OCI-LY7 (cell line): Measurements from ENCODE around the gene PCBD2. TPM values are rescaled to one million over a fixed set of nuclear protein-coding genes. Genes with fewer than 3 reads are reported as not detected.

Experiments
- BruUV-seq: library from RNA; stranded (reverse); fragments of 400-500 nt; replicated peaks from 2 replicates; lab custom pipeline; 2021; lab: Mats Ljungman, UMichigan
- CTCF ChIA-PET: fragments of 300-600 bp; sonication (Branson Sonifier 250); formaldehyde crosslinking; loops from one replicate; lab custom pipeline; 2022; ENCODE audit warnings: antibody characterized with exemption; ENCODE audit not compliant: unreplicated experiment; lab: Charles Lee
- POLR2A ChIA-PET: fragments of 300-600 bp; sonication (Branson Sonifier 250); formaldehyde crosslinking; loops from one replicate; lab custom pipeline; 2022; ENCODE audit warnings: antibody characterized with exemption; lab: Charles Lee
- DNase-seq: peaks from one replicate; pipeline ENCODE4 v3.0.0-alpha.2; 2015; ENCODE audit warnings: low spot score
- H2AFZ ChIP-seq: fragments of 200-600 bp; sonication (generic), shearing (Covaris generic); 2 replicates; pipeline ENCODE4 v1.6.1; 2014; ENCODE audit warnings: mild to moderate bottlenecking, antibody characterized with exemption, low read length, moderate library complexity
- H3K27ac ChIP-seq: fragments of 200-600 bp; sonication (generic); 2 replicates; pipeline ENCODE4 v1.5.1; 2014; ENCODE audit warnings: mixed run types, low read depth, mild to moderate bottlenecking, moderate library complexity, low read length, inconsistent platforms; ENCODE audit not compliant: poor library complexity, severe bottlenecking
- H3K36me3 ChIP-seq: fragments of 200-600 bp; sonication (generic); 2 replicates; pipeline ENCODE4 v1.6.1; 2014; ENCODE audit warnings: mild to moderate bottlenecking, antibody characterized with exemption, low read length, moderate library complexity, mixed read lengths; ENCODE audit not compliant: insufficient read depth
- H3K4me1 ChIP-seq: fragments of 200-600 bp; sonication (generic); 2 replicates; pipeline ENCODE4 v1.5.1; 2014; ENCODE audit warnings: mild to moderate bottlenecking, low read length; ENCODE audit not compliant: insufficient read depth, poor library complexity, severe bottlenecking
- H3K4me2 ChIP-seq: fragments of 200-600 bp; sonication (generic); 2 replicates; pipeline ENCODE4 v1.6.1; 2014; ENCODE audit warnings: mild to moderate bottlenecking, low read length
- H3K4me3 ChIP-seq: fragments of 200-600 bp; sonication (generic); 2 replicates; pipeline ENCODE4 v1.5.1; 2014; ENCODE audit warnings: mild to moderate bottlenecking, low read depth, low read length; ENCODE audit not compliant: poor library complexity, severe bottlenecking
- H3K79me2 ChIP-seq: fragments of 200-600 bp; sonication (generic); 2 replicates; pipeline ENCODE4 v1.6.1; 2016; ENCODE audit warnings: low read depth, mild to moderate bottlenecking, low read length, moderate library complexity, mixed read lengths; ENCODE audit not compliant: insufficient read depth
- H3K9me2 ChIP-seq: fragments of 200-600 bp; sonication (generic); 2 replicates; pipeline ENCODE4 v1.6.1; 2016; ENCODE audit warnings: mild to moderate bottlenecking, low read length, mixed read lengths; ENCODE audit not compliant: insufficient read depth
- H3K9me3 ChIP-seq: fragments of 200-600 bp; sonication (generic); 2 replicates; pipeline ENCODE4 v1.6.1; 2014; ENCODE audit warnings: mild to moderate bottlenecking, mixed run types, low read length, mixed read lengths
- H4K20me1 ChIP-seq: fragments of 200-600 bp; sonication (generic); 2 replicates; pipeline ENCODE4 v1.6.1; 2014; ENCODE audit warnings: mild to moderate bottlenecking, antibody characterized with exemption, low read length, moderate library complexity, mixed read lengths; ENCODE audit not compliant: insufficient read depth
- EZH2phosphoT487 ChIP-seq: fragments of 200-600 bp; sonication (generic); IDR thresholded peaks from 2 replicates; pipeline ENCODE4 v1.6.1; 2018; ENCODE audit warnings: low read depth, borderline replicate concordance, mild to moderate bottlenecking, mixed run types, antibody characterized with exemption, low read length, moderate library complexity, mixed read lengths
- intact Hi-C: fragments of 100-400 bp; cut with micrococcal nuclease; formaldehyde crosslinking; loops from one replicate; pipeline ENCODE4 v1.10.0; 2022; ENCODE audit not compliant: unreplicated experiment
- total RNA-seq, 2 experiments: library from RNA; depleted of rRNA in 1 of 2; stranded (reverse); fragments of >200 nt in 1 of 2; shearing (Covaris generic) in 1 of 2; gene quantifications; 2 replicates each; pipeline ENCODE4 v1.2.3, GENCODE V29; 2014 to 2022
- TF ChIP-seq, protein P1 (sequence below): fragments of 200-600 bp; sonication (generic); conservative IDR thresholded peaks from 2 replicates; pipeline ENCODE4 v1.5.1; 2014; ENCODE audit warnings: mild to moderate bottlenecking, antibody characterized with exemption, low read length, moderate library complexity, mixed read lengths

Gene PCBD2
- total RNA-seq, 2 experiments from 2014 or later, result 12.2 to 34.3 TPM

- H3K4me1 ChIP-seq, result no peaks in the 10 kb centered on the region
- POLR2A ChIA-PET, result interaction anchor here (1.3 kb wide), 1 partner anchor 9 kb away, joined by 4 read pairs; no protein-coding TSS in a partner anchor
- no peaks in the 10 kb centered on the region for H3K9me2 ChIP-seq
- no peak overlapping the region for H2AFZ ChIP-seq
- BruUV-seq, result no TSS peak
- CTCF ChIA-PET, result no interaction called here
- no peaks in the 10 kb centered on the region for H3K9me3 ChIP-seq
- no peaks in the 10 kb centered on the region for H3K79me2 ChIP-seq
- no peaks in the 10 kb centered on the region for H3K36me3 ChIP-seq
- no peaks in the 10 kb centered on the region for H4K20me1 ChIP-seq
- no peak for TF ChIP-seq EZH2phosphoT487
- TF ChIP-seq, protein P1, sequence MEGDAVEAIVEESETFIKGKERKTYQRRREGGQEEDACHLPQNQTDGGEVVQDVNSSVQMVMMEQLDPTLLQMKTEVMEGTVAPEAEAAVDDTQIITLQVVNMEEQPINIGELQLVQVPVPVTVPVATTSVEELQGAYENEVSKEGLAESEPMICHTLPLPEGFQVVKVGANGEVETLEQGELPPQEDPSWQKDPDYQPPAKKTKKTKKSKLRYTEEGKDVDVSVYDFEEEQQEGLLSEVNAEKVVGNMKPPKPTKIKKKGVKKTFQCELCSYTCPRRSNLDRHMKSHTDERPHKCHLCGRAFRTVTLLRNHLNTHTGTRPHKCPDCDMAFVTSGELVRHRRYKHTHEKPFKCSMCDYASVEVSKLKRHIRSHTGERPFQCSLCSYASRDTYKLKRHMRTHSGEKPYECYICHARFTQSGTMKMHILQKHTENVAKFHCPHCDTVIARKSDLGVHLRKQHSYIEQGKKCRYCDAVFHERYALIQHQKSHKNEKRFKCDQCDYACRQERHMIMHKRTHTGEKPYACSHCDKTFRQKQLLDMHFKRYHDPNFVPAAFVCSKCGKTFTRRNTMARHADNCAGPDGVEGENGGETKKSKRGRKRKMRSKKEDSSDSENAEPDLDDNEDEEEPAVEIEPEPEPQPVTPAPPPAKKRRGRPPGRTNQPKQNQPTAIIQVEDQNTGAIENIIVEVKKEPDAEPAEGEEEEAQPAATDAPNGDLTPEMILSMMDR, result no peak
- no peak for DNase-seq
- intact Hi-C loops, result no loop called here
- no peak overlapping the region for H3K4me2 ChIP-seq
- no peak overlapping the region for H3K27ac ChIP-seq
- no peak overlapping the region for H3K4me3 ChIP-seq
Observed at GRCh38 chr5:135005076-135005475, 100.1 kb downstream of the PCBD2 start.

DNA sequence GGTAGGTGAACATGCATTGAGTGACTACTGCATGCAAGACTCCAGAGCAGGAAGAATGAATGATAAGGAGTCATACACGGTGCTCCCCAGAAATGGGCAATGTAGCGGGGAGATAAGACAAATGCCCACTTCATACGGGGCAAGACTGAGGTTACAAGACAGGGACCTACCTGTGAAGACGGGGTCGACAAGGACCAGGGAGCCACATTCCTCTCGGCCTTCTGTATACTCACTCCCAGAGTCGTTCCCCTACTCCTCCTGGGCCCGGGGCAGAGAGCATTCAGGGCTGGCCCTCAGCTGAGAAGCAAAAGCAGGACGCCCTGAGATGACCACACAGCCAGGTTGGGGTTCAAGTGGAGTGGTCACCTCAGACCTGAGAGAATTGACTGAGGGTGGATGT lies 102.4 kb downstream of the PCBD2 start:
- Histone ChIP-seq H3K4me3 (no peak overlapping the region), H3K9me2 (no peaks in the 10 kb centered on the region), H3K36me3 (no peaks in the 10 kb centered on the region), H3K9me3 (no peaks in the 10 kb centered on the region), H3K27ac (no peak overlapping the region), H3K4me2 (no peak overlapping the region), H3K79me2 (no peaks in the 10 kb centered on the region), H2AFZ (no peak overlapping the region), H4K20me1 (no peaks in the 10 kb centered on the region), H3K4me1 (no peaks in the 10 kb centered on the region)
- intact Hi-C loops, result no loop called here
- ChIA-PET CTCF (no interaction called here), POLR2A (no interaction called here)
- TF ChIP-seq, protein P1, result no peak
- TF ChIP-seq EZH2phosphoT487, result no peak
- no TSS peak for BruUV-seq
- DNase-seq, result no peak

DNA sequence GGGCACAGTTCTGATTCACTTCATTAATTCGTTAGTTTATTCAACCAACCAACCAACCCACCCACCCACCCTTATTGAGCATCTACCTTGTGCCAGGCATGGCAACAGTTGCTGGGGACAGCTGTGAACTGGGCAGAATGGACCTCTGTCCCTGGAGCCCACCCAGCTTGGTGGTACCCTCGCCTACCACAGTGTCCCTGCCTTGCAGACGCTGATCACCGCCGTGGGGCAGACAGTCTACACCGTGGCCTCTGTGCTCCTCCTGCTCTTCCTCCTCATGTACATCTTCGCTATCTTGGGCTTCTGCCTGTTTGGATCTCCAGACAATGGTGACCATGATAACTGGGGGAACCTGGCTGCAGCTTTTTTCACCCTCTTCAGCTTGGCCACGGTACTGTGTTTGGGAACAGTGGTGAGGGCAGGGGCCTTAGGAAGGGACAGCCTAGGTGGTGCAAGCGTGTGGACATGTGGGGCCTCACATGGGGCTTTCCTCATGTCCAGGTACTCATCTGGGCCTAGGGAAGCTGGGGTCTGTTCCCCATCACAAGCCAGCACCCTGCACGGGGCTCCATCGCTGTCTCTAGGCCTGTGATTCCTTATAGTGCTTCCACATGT lies 102.9 kb downstream of the PCBD2 start:
- Histone ChIP-seq H3K4me2 (no peak overlapping the region), H4K20me1 (no peaks in the 10 kb centered on the region), H3K79me2 (no peaks in the 10 kb centered on the region), H2AFZ (no peak overlapping the region), H3K4me1 (no peaks in the 10 kb centered on the region), H3K4me3 (no peak overlapping the region), H3K36me3 (no peaks in the 10 kb centered on the region), H3K9me2 (no peaks in the 10 kb centered on the region), H3K27ac (no peak overlapping the region), H3K9me3 (no peaks in the 10 kb centered on the region)
- no peak for TF ChIP-seq EZH2phosphoT487
- TF ChIP-seq, protein P1, result no peak
- no peak for DNase-seq
- intact Hi-C loops, result no loop called here
- no TSS peak for BruUV-seq
- CTCF ChIA-PET, result no interaction called here
- POLR2A ChIA-PET, result no interaction called here
